KMS-11 (cell line): Measurements from ENCODE around the gene WDR36.

Source experiments
- H2AFZ ChIP-seq: fragments of 200-600 bp; sonication (generic); 2 replicates; pipeline ENCODE4 v1.6.1; 2016; ENCODE audit warnings: antibody characterized with exemption, mixed run types, low read depth
- H3K27ac ChIP-seq: fragments of 200-600 bp; sonication (generic); 2 replicates; pipeline ENCODE4 v1.6.1; 2016; ENCODE audit warnings: mild to moderate bottlenecking, mixed run types
- H3K27me3 ChIP-seq: fragments of 200-600 bp; sonication (generic); 2 replicates; pipeline ENCODE4 v1.6.1; 2017; ENCODE audit warnings: mild to moderate bottlenecking, low read depth, mixed run types, moderate library complexity; ENCODE audit not compliant: insufficient read depth
- H3K36me3 ChIP-seq: fragments of 200-600 bp; sonication (generic); 2 replicates; pipeline ENCODE4 v1.6.1; 2017; ENCODE audit warnings: mild to moderate bottlenecking, mixed run types; ENCODE audit not compliant: insufficient read depth
- H3K4me1 ChIP-seq: fragments of 200-600 bp; sonication (generic); 2 replicates; pipeline ENCODE4 v1.6.1; 2016; ENCODE audit warnings: mild to moderate bottlenecking, low read depth, mixed run types; ENCODE audit not compliant: poor library complexity, severe bottlenecking
- H3K4me2 ChIP-seq: fragments of 200-600 bp; sonication (generic); 2 replicates; pipeline ENCODE4 v1.7.0; 2016; ENCODE audit warnings: mild to moderate bottlenecking, mixed run types
- H3K4me3 ChIP-seq: fragments of 200-600 bp; sonication (generic); IDR thresholded peaks from 2 replicates; pipeline ENCODE4 v1.6.1; 2017; ENCODE audit warnings: low read depth, low read length, mixed read lengths; ENCODE audit not compliant: insufficient read depth
- H3K79me2 ChIP-seq: fragments of 200-600 bp; sonication (generic); 2 replicates; pipeline ENCODE4 v1.6.1; 2016; ENCODE audit warnings: low read depth, mixed run types; ENCODE audit not compliant: insufficient read depth
- H3K9ac ChIP-seq: fragments of 200-600 bp; sonication (generic); 2 replicates; pipeline ENCODE4 v1.6.1; 2016; ENCODE audit warnings: mild to moderate bottlenecking, mixed run types
- H4K20me1 ChIP-seq: fragments of 200-600 bp; sonication (generic); 2 replicates; pipeline ENCODE4 v1.6.1; 2016; ENCODE audit warnings: mild to moderate bottlenecking, mixed run types; ENCODE audit not compliant: insufficient read depth
- TF ChIP-seq, protein P1 (sequence below): fragments of 200-600 bp; sonication (generic); conservative IDR thresholded peaks from 2 replicates; pipeline ENCODE4 v1.6.1; 2017; ENCODE audit warnings: low read depth, mild to moderate bottlenecking, antibody characterized with exemption, low read length, moderate library complexity, mixed read lengths

The WDR36 gene

DNA sequence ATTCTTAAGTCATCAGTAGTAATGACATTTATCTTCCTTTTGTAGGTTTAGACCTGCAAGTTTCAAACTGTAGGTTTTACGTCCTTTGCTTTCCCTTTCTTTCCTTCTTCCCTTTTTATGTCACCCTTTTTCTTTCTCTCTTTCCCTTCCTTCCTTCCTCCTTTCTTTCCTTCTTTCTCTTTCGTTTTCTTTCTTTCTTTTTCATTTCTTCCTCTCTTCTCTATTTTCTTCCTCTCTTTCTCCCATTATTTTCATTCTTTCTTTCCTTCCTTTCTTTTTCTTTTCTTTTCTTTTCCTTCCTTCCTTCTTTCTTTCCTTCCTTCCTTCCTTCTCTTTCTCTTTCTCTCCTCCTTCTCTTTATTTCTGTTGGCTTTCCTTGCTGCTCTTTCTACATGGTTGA, 59.9 kb downstream of the WDR36 start:
- no peaks in the 10 kb centered on the region for H3K36me3 ChIP-seq
- no peaks in the 10 kb centered on the region for H3K27me3 ChIP-seq
- no peak overlapping the region for H3K9ac ChIP-seq
- no peaks in the 10 kb centered on the region for H4K20me1 ChIP-seq
- no peak overlapping the region for H3K27ac ChIP-seq
- no peaks in the 10 kb centered on the region for H3K79me2 ChIP-seq
- TF ChIP-seq, protein P1, sequence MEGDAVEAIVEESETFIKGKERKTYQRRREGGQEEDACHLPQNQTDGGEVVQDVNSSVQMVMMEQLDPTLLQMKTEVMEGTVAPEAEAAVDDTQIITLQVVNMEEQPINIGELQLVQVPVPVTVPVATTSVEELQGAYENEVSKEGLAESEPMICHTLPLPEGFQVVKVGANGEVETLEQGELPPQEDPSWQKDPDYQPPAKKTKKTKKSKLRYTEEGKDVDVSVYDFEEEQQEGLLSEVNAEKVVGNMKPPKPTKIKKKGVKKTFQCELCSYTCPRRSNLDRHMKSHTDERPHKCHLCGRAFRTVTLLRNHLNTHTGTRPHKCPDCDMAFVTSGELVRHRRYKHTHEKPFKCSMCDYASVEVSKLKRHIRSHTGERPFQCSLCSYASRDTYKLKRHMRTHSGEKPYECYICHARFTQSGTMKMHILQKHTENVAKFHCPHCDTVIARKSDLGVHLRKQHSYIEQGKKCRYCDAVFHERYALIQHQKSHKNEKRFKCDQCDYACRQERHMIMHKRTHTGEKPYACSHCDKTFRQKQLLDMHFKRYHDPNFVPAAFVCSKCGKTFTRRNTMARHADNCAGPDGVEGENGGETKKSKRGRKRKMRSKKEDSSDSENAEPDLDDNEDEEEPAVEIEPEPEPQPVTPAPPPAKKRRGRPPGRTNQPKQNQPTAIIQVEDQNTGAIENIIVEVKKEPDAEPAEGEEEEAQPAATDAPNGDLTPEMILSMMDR: no peak
- no peak overlapping the region for H3K4me3 ChIP-seq
- H3K4me1 ChIP-seq: no peaks in the 10 kb centered on the region
- H2AFZ ChIP-seq: no peak overlapping the region
- no peak overlapping the region for H3K4me2 ChIP-seq

DNA sequence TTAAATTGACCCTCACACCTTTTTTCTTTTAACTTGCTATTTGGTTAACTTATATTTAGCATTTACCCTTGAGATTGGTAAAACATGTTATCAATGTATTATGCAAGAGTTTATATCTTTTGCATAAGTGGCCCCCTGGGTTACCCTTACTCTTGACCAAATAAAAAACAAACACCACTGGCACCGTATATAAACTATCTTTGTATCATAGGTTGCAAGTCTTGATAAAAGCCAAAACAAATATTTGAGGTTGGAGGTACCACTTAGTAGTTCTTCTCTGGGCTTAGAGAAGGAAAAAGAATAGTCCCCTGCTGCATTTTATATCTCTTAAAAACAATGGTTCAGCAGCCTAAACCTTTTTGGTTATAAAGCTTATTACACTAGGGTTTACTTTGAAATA, 61.3 kb downstream of the WDR36 start:
- Histone ChIP-seq H3K27ac (no peak overlapping the region), H3K27me3 (no peaks in the 10 kb centered on the region), H3K36me3 (no peaks in the 10 kb centered on the region), H3K4me3 (no peak overlapping the region), H3K9ac (no peak overlapping the region), H4K20me1 (no peaks in the 10 kb centered on the region), H3K79me2 (no peaks in the 10 kb centered on the region), H2AFZ (no peak overlapping the region), H3K4me1 (no peaks in the 10 kb centered on the region), H3K4me2 (no peak overlapping the region)
- TF ChIP-seq, protein P1: no peak

DNA sequence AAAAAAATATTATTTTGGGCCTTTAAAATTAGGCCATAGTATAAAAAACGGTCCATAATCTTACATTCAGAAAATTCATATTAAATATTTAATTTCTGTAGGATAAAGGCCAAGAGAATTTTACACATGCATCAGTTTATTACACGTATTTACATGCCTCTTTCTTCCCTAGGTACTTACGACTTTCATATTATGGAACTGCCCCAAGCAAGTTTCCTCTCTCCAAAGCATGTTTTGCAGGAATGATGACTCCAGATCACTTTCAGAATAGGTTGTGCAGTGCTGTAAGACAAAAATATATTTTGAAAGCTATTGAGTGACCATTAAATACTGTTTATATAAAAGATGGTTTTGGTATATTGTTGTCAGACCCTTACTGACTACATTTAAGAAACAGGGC, 61.8 kb downstream of the WDR36 start:
- Histone ChIP-seq H3K9ac (no peak overlapping the region), H3K4me2 (no peak overlapping the region), H3K4me1 (no peaks in the 10 kb centered on the region), H3K4me3 (no peak overlapping the region), H3K27me3 (no peaks in the 10 kb centered on the region), H4K20me1 (no peaks in the 10 kb centered on the region), H3K27ac (no peak overlapping the region), H3K79me2 (no peaks in the 10 kb centered on the region), H3K36me3 (no peaks in the 10 kb centered on the region), H2AFZ (no peak overlapping the region)
- TF ChIP-seq, protein P1: no peak

DNA sequence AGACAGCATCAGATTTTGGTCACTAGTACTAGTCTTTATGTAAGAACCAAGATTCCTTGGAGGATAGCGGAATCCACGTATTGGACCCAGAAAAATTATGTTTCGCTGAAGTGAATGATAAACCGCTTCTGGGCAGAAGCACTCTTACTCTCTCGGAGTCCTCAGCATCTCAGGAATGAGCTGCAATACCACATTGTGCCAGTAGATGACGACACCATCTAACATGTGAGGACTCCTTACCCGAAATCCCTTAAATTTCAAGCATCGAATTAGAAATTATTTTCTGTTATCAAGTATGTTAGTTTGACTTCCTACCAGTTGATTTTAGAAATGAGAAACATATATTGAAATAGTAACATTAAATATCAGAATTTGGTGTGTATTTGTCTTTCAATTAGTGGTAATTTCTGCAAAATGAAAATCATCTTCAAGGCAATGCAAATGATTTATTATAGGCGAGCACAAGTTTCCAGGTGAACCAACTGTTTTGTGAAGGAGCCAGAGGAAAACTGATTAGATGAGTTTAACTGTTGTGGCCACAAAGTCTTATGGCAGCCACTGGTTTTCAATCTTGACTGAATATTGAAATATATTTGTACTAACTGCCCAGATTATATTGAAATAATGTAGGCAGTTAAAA, 66.1 kb downstream of the WDR36 start:
- H3K27ac ChIP-seq: no peak overlapping the region
- no peaks in the 10 kb centered on the region for H3K4me1 ChIP-seq
- H3K79me2 ChIP-seq: no peaks in the 10 kb centered on the region
- H3K36me3 ChIP-seq: no peaks in the 10 kb centered on the region
- H3K4me2 ChIP-seq: no peak overlapping the region
- no peak overlapping the region for H3K4me3 ChIP-seq
- no peaks in the 10 kb centered on the region for H4K20me1 ChIP-seq
- H2AFZ ChIP-seq: no peak overlapping the region
- TF ChIP-seq, protein P1: peak; percentile 99
- H3K9ac ChIP-seq: no peak overlapping the region
- H3K27me3 ChIP-seq: no peaks in the 10 kb centered on the region
